ENCODE measurements around the gene ALDH8A1.

The ALDH8A1 gene

DNA sequence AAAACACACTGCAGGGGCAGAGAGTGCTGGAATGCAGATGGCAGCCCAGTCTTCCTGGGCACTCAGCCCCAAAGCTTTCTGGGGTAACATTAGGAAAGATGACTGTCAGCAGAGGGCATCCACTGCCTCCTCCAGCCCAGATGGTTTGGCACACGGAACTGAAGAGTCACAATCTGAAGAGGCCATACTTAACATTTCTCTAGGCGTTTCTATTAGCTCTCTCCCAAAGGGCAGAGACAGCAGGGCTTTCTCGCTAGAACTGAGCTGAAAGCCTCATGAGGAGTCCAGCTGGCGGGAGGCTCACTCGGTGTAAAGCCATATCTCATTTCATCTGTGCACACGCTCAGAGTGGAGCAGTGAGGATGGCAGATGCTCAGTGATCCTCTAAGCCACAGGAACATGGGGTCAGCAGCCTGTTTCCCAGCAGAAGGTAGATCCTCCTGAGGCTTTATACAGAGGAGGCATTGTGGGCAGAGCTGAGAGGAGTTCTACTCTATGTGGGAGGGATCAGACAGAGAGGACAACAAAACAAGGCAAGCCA lies 28.1 kb downstream of the ALDH8A1 start:
- TF ChIP-seq SPI1 (IDR thresholded peaks at IDR 0.05; ENCODE audit: borderline replicate concordance, low read depth) (no peak), POLR2AphosphoS5 (IDR thresholded peaks at IDR 0.05; ENCODE audit: low read depth) (no peak), GABPA (IDR thresholded peaks at IDR 0.05; ENCODE audit: low read depth) (no peak)
- TF ChIP-seq, protein P1, sequence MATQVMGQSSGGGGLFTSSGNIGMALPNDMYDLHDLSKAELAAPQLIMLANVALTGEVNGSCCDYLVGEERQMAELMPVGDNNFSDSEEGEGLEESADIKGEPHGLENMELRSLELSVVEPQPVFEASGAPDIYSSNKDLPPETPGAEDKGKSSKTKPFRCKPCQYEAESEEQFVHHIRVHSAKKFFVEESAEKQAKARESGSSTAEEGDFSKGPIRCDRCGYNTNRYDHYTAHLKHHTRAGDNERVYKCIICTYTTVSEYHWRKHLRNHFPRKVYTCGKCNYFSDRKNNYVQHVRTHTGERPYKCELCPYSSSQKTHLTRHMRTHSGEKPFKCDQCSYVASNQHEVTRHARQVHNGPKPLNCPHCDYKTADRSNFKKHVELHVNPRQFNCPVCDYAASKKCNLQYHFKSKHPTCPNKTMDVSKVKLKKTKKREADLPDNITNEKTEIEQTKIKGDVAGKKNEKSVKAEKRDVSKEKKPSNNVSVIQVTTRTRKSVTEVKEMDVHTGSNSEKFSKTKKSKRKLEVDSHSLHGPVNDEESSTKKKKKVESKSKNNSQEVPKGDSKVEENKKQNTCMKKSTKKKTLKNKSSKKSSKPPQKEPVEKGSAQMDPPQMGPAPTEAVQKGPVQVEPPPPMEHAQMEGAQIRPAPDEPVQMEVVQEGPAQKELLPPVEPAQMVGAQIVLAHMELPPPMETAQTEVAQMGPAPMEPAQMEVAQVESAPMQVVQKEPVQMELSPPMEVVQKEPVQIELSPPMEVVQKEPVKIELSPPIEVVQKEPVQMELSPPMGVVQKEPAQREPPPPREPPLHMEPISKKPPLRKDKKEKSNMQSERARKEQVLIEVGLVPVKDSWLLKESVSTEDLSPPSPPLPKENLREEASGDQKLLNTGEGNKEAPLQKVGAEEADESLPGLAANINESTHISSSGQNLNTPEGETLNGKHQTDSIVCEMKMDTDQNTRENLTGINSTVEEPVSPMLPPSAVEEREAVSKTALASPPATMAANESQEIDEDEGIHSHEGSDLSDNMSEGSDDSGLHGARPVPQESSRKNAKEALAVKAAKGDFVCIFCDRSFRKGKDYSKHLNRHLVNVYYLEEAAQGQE (IDR thresholded peaks at IDR 0.05; ENCODE audit: insufficient replicate concordance, low read depth), result no peak
- TF ChIP-seq, protein P2, sequence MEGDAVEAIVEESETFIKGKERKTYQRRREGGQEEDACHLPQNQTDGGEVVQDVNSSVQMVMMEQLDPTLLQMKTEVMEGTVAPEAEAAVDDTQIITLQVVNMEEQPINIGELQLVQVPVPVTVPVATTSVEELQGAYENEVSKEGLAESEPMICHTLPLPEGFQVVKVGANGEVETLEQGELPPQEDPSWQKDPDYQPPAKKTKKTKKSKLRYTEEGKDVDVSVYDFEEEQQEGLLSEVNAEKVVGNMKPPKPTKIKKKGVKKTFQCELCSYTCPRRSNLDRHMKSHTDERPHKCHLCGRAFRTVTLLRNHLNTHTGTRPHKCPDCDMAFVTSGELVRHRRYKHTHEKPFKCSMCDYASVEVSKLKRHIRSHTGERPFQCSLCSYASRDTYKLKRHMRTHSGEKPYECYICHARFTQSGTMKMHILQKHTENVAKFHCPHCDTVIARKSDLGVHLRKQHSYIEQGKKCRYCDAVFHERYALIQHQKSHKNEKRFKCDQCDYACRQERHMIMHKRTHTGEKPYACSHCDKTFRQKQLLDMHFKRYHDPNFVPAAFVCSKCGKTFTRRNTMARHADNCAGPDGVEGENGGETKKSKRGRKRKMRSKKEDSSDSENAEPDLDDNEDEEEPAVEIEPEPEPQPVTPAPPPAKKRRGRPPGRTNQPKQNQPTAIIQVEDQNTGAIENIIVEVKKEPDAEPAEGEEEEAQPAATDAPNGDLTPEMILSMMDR (IDR thresholded peaks at IDR 0.05; ENCODE audit: insufficient read depth, low read length), result no peak
- no peak overlapping the region for H3K27ac ChIP-seq (replicated peaks)
- no peak for DNase-seq (ENCODE audit: low read depth in 1 of 2, low spot score in 1 of 2)
- H3K4me3 ChIP-seq (replicated peaks; ENCODE audit: insufficient read depth, low read length), result no peak overlapping the region
- peaks cover 2% of the 10 kb centered on the region for H3K27me3 ChIP-seq (ENCODE audit: insufficient read depth, poor library complexity, severe bottlenecking)

DNA sequence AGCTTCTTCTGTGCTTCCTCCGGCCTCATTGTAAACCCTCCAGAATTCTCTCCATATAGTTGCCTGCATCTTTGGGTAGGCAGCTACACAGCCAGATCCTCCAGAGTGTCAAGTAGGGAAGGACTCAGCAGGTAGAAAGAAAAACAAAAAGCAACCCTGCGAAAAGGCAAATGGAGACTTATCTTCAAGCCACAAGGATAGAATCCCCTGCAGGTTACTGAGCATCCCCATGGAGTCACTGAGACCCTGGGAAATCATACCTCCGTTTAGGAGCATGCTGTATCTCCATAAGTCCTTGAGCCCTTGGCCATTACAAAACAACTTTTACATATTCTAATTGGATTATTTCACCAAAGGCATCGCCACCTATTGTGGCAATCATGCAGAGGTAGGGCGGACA lies 28.6 kb downstream of the ALDH8A1 start:
- Histone ChIP-seq H3K27me3 (ENCODE audit: insufficient read depth, poor library complexity, severe bottlenecking) (peaks cover 2% of the 10 kb centered on the region), H3K4me3 (replicated peaks; ENCODE audit: insufficient read depth, low read length) (no peak overlapping the region)
- TF ChIP-seq, protein P1 (IDR thresholded peaks at IDR 0.05; ENCODE audit: insufficient replicate concordance, low read depth), result no peak
- TF ChIP-seq POLR2AphosphoS5 (IDR thresholded peaks at IDR 0.05; ENCODE audit: low read depth) (no peak), GABPA (IDR thresholded peaks at IDR 0.05; ENCODE audit: low read depth) (no peak), SPI1 (IDR thresholded peaks at IDR 0.05; ENCODE audit: borderline replicate concordance, low read depth) (no peak)
- TF ChIP-seq, protein P2 (IDR thresholded peaks at IDR 0.05; ENCODE audit: insufficient read depth, low read length), result no peak

DNA sequence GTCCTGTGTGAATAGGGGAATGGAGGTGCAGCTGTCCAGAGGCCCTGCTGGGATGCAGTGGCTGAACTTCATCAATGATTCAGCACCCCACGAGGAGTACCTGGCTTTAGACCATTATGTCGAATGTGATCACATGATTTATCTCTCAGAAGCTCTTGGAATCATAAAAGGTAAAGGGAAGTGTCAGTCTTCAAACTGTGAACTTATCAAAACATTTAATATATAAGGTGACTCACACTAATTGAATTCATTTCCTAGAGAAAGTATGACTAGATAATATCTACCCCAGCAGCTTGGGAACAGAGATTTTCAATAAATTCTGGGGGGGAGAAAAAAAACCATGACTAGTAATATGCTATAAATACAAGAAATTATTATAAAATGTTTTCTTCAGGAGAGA lies 29.5 kb downstream of the ALDH8A1 start:
- Histone ChIP-seq H3K27me3 (ENCODE audit: insufficient read depth, poor library complexity, severe bottlenecking) (peaks cover 2% of the 10 kb centered on the region), H3K27ac (replicated peaks) (no peak overlapping the region), H3K4me3 (replicated peaks; ENCODE audit: insufficient read depth, low read length) (no peak overlapping the region)
- no peak for DNase-seq (ENCODE audit: low read depth in 1 of 2, low spot score in 1 of 2)
- TF ChIP-seq, protein P2 (IDR thresholded peaks at IDR 0.05; ENCODE audit: insufficient read depth, low read length), result no peak

More for the DNA sequence above, 28.6 kb downstream of the ALDH8A1 start:
- no peak overlapping the region for H3K27ac ChIP-seq (replicated peaks)
- DNase-seq (ENCODE audit: low read depth in 1 of 2, low spot score in 1 of 2), result no peak

DNA sequence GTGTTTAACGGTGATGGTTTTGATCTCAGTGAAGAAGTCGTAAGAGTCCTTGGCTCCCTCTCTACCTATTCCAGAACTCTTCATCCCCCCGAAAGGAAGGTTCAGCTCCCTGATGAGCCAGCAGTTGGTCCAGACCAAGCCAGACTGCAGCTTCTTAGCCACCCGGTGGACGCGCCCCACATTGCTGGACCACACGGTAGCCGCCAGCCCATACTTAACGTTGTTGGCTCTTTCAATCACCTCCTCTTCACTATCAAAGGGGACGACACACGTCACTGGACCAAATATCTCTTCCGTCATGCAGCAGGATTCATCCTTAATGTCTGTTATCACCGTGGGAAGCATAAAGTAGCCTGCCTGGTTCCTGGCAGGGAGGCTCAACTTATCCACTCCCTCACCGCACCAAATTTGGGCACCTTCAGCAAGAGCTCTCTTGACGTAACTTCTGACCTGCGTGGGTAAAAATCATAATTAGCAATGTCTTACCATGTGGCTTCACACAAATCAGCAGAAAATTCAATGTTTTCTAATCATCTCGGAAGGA lies 31.4 kb downstream of the ALDH8A1 start:
- no peaks in the 10 kb centered on the region for H3K27me3 ChIP-seq (ENCODE audit: insufficient read depth, poor library complexity, severe bottlenecking)

More for the DNA sequence above, 31.4 kb downstream of the ALDH8A1 start:
- TF ChIP-seq POLR2AphosphoS5 (IDR thresholded peaks at IDR 0.05; ENCODE audit: low read depth), result no peak
- TF ChIP-seq, protein P2 (IDR thresholded peaks at IDR 0.05; ENCODE audit: insufficient read depth, low read length), result no peak
- TF ChIP-seq, protein P1 (IDR thresholded peaks at IDR 0.05; ENCODE audit: insufficient replicate concordance, low read depth), result no peak
- TF ChIP-seq SPI1 (IDR thresholded peaks at IDR 0.05; ENCODE audit: borderline replicate concordance, low read depth), result no peak
- TF ChIP-seq GABPA (IDR thresholded peaks at IDR 0.05; ENCODE audit: low read depth), result no peak
- no peak overlapping the region for H3K27ac ChIP-seq (replicated peaks)
- no peak for DNase-seq (ENCODE audit: low read depth in 1 of 2, low spot score in 1 of 2)
- H3K4me3 ChIP-seq (replicated peaks; ENCODE audit: insufficient read depth, low read length), result no peak overlapping the region

Data from HL-60 (cell line).